HepG2 (cell line): ENCODE data around the gene COPE. TPM values are rescaled to one million over a fixed set of nuclear protein-coding genes. Genes with fewer than 3 reads are reported as not detected.

Experiments used
- ATAC-seq: fragments of 200-7000 bp; cut with Tn5 transposase; 3 replicates; pipeline ENCODE4 v1.9.1; 2020; ENCODE audit warnings: mild to moderate bottlenecking, moderate library complexity
- BruUV-seq: library from RNA; stranded (reverse); fragments of 400-500 nt; replicated peaks from 2 replicates; lab custom pipeline; 2021; lab: Mats Ljungman, UMichigan
- CTCF ChIA-PET: fragments of 300-600 bp; formaldehyde crosslinking; extraction: SDS; loops from one replicate; lab custom pipeline; 2021; ENCODE audit warnings: low total read pairs, inconsistent platforms, low intra/inter-chr PET ratio; lab: Yijun Ruan, JAX
- POLR2A ChIA-PET: fragments of 350-600 bp; sonication (Branson Sonifier 250); formaldehyde crosslinking; loops from one replicate; lab custom pipeline; 2020; ENCODE audit warnings: antibody characterized with exemption, inconsistent platforms; lab: Yijun Ruan, JAX
- DNase-seq: peaks from one replicate; pipeline ENCODE4 v3.0.0-alpha.2; 2015; ENCODE audit warnings: low spot score
- FAIRE-seq: peaks from 3 replicates; lab custom pipeline; 2011; peaks lifted over from hg19 to GRCh38; lab: Jason Lieb, UNC
- H2AFZ ChIP-seq: one replicate; pipeline ENCODE4 v1.6.1; 2011; ENCODE audit warnings: low read length, inconsistent platforms
- H3K27ac ChIP-seq: fragments of 300-600 bp; 3 replicates; pipeline ENCODE4 v1.8.0; 2011; ENCODE audit warnings: mixed run types, mild to moderate bottlenecking, mixed read lengths, low read length, inconsistent platforms; ENCODE audit not compliant: insufficient read depth; ENCODE audit errors: extremely low read length
- H3K27me3 ChIP-seq, 2 experiments: fragments of 200-600 bp in 1 of 2; 2 replicates in 1 of 2; 3 replicates in 1 of 2; pipeline versions ENCODE4 v1.6.0 to v1.8.0; 2011; ENCODE audit warnings: low read length in 2 of 2, mild to moderate bottlenecking in 2 of 2, moderate library complexity in 2 of 2, inconsistent platforms in 1 of 2; ENCODE audit not compliant: insufficient read depth in 2 of 2, control insufficient read depth in 1 of 2
- H3K36me3 ChIP-seq, 2 experiments: fragments of 200-600 bp in 1 of 2; replicated peaks in 1 of 2; 2 replicates in 1 of 2; 3 replicates in 1 of 2; pipeline versions ENCODE4 v1.5.1 to v1.8.0; 2011; ENCODE audit warnings: low read length in 2 of 2, inconsistent platforms in 1 of 2; ENCODE audit not compliant: insufficient read depth in 2 of 2, control insufficient read depth in 1 of 2
- H3K4me1 ChIP-seq: 2 replicates; pipeline ENCODE4 v1.5.1; 2012; ENCODE audit warnings: low read length, inconsistent platforms; ENCODE audit not compliant: insufficient read depth
- H3K4me2 ChIP-seq: 2 replicates; pipeline ENCODE4 v1.6.0; 2011; ENCODE audit warnings: low read depth, low read length, inconsistent platforms
- H3K4me3 ChIP-seq, 3 experiments: fragments of 200-600 bp in 1 of 3; sonication (generic), shearing (Covaris generic) in 1 of 3; replicated peaks in 1 of 3; 2 replicates each; pipeline ENCODE4 v1.5.1; 2011 to 2016; ENCODE audit warnings: low read length in 3 of 3, inconsistent platforms in 2 of 3, low read depth in 2 of 3, mild to moderate bottlenecking in 2 of 3, control low read depth in 1 of 3, mixed read lengths in 1 of 3; ENCODE audit not compliant: insufficient read depth in 1 of 3
- H3K79me2 ChIP-seq: one replicate; pipeline ENCODE4 v1.6.1; 2011; ENCODE audit warnings: low read length, inconsistent platforms; ENCODE audit not compliant: insufficient read depth
- H3K9ac ChIP-seq: 2 replicates; pipeline ENCODE4 v1.6.0; 2011; ENCODE audit warnings: mild to moderate bottlenecking, low read depth, low read length, inconsistent platforms; ENCODE audit not compliant: insufficient read depth
- H3K9me3 ChIP-seq: 2 replicates; pipeline ENCODE4 v1.5.1; 2012; ENCODE audit warnings: mild to moderate bottlenecking, low read length
- H4K20me1 ChIP-seq: 2 replicates; pipeline ENCODE4 v1.6.0; 2011; ENCODE audit warnings: inconsistent platforms, mild to moderate bottlenecking, low read length, moderate library complexity; ENCODE audit not compliant: insufficient read depth
- AGO2 ChIP-seq: fragments of 200-400 bp; formaldehyde crosslinking; optimal IDR thresholded peaks from 2 replicates; pipeline ENCODE3; 2017; ENCODE audit warnings: mild to moderate bottlenecking, low read depth, low read length, moderate library complexity
- FOXA3 ChIP-seq: IDR thresholded peaks from 2 replicates; pipeline ENCODE4 v1.6.1; 2016; ENCODE audit warnings: missing genetic modification reagents, missing compliant biosample characterization
- KLF16 ChIP-seq, 2 experiments: sonication (generic) in 1 of 2; formaldehyde crosslinking in 1 of 2; IDR thresholded peaks; 2 replicates each; pipeline versions ENCODE4 v1.6.1 to v1.8.0; 2016 to 2023; ENCODE audit warnings: missing genetic modification reagents in 2 of 2, missing compliant biosample characterization in 1 of 2
- SMAD3 ChIP-seq: sonication (generic); formaldehyde crosslinking; IDR thresholded peaks from 2 replicates; pipeline ENCODE4 v1.4.0; 2020; ENCODE audit warnings: missing genetic modification reagents
- ZBTB21 ChIP-seq: sonication (generic); formaldehyde crosslinking; IDR thresholded peaks from 2 replicates; pipeline ENCODE4 v1.4.0; 2020; ENCODE audit warnings: missing genetic modification reagents
- ZC3H4 ChIP-seq: sonication (generic); formaldehyde crosslinking; IDR thresholded peaks from 2 replicates; pipeline ENCODE4 v1.4.0; 2020; ENCODE audit warnings: missing genetic modification reagents, borderline replicate concordance
- ZFP1 ChIP-seq: IDR thresholded peaks from 2 replicates; pipeline ENCODE4 v1.6.1; 2016
- WGBS: methylation state at CpG from one replicate; pipeline ENCODE4 v1.1.6; 2017; ENCODE audit warnings: low lambda C conversion rate; 5-methylcytosine and 5-hydroxymethylcytosine counted together
- in situ Hi-C: cut with HindIII; loops from 2 replicates; pipeline ENCODE4 v1.10.0; 2017; ENCODE audit warnings: low pct_unique_long_range_greater_than_20kb; ENCODE audit not compliant: extremely low pct_ligation_motif_present
- intact Hi-C: fragments of 100-400 bp; cut with micrococcal nuclease; formaldehyde crosslinking; loops from one replicate; pipeline ENCODE4 v1.10.0; 2022; ENCODE audit not compliant: unreplicated experiment
- polyA plus RNA-seq, 8 experiments: library from polyadenylated mRNA; depleted of rRNA in 3 of 8; stranded (reverse) in 7 of 8; unstranded in 1 of 8; fragments of >200 nt; fragmentation: Illumina TruSeq in 4 of 8; extraction: Trizol in 4 of 8; gene quantifications; 2 replicates each; pipeline versions ENCODE4 v1.2.1 to v1.2.3, GENCODE V29; 2011 to 2016; ENCODE audit warnings: low read depth in 4 of 8, missing spikeins in 1 of 8, mixed read lengths in 1 of 8; ENCODE audit not compliant: insufficient read depth in 1 of 8
- total RNA-seq, 5 experiments: library from RNA; depleted of rRNA; stranded (reverse); fragments of >200 nt; fragmentation: Illumina TruSeq; extraction: Trizol; gene quantifications; 2 replicates each; pipeline ENCODE4 v1.2.3, GENCODE V29; 2016; ENCODE audit warnings: low read depth in 1 of 5
- TF ChIP-seq, protein P1 (sequence below), 2 experiments: fragments of 450-650 bp in 1 of 2; sonication (generic) in 1 of 2; formaldehyde crosslinking; IDR thresholded peaks; 2 replicates each; pipeline versions ENCODE4 v1.5.0 to v1.8.0; 2020 to 2022; ENCODE audit warnings: mild to moderate bottlenecking in 1 of 2, missing genetic modification reagents in 1 of 2
- TF ChIP-seq, protein P2 (sequence below): sonication (generic); formaldehyde crosslinking; IDR thresholded peaks from 2 replicates; pipeline ENCODE4 v1.4.0; 2020; ENCODE audit warnings: missing genetic modification reagents

Gene COPE
- total and polyA plus RNA-seq, 2 of the 13 experiments (the other 11 are each of a cell fraction or from before 2014, with no cell fraction given): 189 to 205 TPM

DNA sequence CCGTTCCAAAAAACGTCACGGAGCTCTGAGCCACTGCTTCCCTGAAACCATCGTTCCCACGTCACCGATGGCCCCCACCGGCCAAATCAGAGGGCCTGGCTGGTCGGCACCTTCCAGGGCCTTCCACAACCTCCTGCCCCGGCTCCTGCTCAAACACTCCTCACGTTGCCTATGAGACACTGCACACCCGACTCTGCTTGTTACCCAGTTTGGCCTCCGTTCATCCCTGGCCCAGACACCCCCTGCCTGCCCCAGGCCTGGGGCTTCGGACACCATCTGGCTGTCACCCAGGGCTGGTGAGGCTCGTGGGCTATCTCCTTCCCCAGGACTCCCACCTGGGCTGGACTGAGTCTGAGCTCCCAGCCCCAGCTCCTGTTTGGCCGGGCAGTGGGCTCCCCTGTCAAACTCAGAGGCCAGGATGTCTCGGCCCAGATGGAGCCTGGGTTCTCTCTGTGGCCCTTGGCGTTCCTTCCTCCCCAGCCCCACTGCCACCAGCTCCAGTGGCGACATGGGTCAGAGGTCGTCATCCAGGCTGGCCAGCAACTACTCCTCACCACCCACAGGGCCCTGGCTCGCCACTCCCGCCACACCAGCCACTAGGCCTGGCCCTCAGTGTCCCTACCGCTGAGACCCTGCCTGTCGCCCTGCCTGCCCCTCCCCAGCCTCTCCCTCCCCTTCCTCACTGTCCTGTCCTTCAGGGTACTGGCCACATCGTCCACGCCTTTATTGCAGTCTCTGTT lies 41.0 kb downstream of the COPE start:
- WGBS: 93% methylated on average over 20 of the region's 25 CpGs
- ATAC-seq: no peak; the same call in 2 of the 3 replicates
- Histone ChIP-seq H3K4me2 (no peak overlapping the region), H3K9ac (no peak overlapping the region), H2AFZ (no peak overlapping the region), H3K4me1 (peaks cover 12% of the 10 kb centered on the region)
- BruUV-seq: no TSS peak
- DNase-seq: no peak
- TF ChIP-seq, protein P1, sequence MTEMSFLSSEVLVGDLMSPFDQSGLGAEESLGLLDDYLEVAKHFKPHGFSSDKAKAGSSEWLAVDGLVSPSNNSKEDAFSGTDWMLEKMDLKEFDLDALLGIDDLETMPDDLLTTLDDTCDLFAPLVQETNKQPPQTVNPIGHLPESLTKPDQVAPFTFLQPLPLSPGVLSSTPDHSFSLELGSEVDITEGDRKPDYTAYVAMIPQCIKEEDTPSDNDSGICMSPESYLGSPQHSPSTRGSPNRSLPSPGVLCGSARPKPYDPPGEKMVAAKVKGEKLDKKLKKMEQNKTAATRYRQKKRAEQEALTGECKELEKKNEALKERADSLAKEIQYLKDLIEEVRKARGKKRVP (CRISPR knock-in tag; IDR thresholded peaks at IDR 0.05): no peak
- peak; percentile 27 for TF ChIP-seq AGO2
- TF ChIP-seq, all 625 proteins: peak for 1
- no peak for FAIRE-seq
- Histone ChIP-seq H3K4me3 (no peak overlapping the region), H3K79me2 (no peaks in the 10 kb centered on the region), H4K20me1 (no peaks in the 10 kb centered on the region), H3K27ac (no peak overlapping the region), H3K9me3 (no peaks in the 10 kb centered on the region), H3K36me3 (peaks cover 2 to 5% of the 10 kb centered on the region in 2 experiments; a peak in 2 of 5 replicates), H3K27me3 (no peaks in the 10 kb centered on the region)
- in situ Hi-C loops: no loop called here
- CTCF ChIA-PET: no interaction called here
- intact Hi-C loops: no loop called here
- POLR2A ChIA-PET: no interaction called here

DNA sequence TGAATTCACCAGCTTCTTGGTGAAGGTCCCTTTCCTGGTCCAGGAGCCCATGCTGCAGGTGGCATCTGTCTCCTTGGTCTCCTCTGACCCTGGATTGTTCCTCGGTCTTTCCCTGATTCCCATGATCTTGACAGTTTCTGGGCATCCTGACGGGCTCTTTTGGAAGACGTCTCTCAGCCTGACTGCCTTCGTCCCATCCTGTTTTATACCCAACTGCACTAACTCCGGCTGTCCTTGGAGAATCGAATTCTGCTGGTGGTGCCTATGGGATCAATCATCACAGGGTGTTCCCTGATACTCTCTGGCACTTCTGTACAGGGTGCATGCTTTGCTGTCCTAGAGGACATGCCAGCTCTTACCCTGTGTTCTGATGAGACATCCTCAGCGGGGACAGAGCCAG lies 42.3 kb downstream of the COPE start:
- no peaks in the 10 kb centered on the region for H4K20me1 ChIP-seq
- FAIRE-seq (no peak), ATAC-seq (no peak), DNase-seq (no peak)
- no peaks in the 10 kb centered on the region for H3K79me2 ChIP-seq
- intact Hi-C loops: no loop called here
- TF ChIP-seq ZFP1 (CRISPR knock-in tag) (peak; percentile 96), KLF16 (CRISPR knock-in tag; IDR thresholded peaks at IDR 0.05) (no peak), FOXA3 (CRISPR knock-in tag) (no peak), ZBTB21 (CRISPR knock-in tag) (no peak), SMAD3 (no peak), ZC3H4 (CRISPR knock-in tag) (no peak)
- TF ChIP-seq, protein P2, sequence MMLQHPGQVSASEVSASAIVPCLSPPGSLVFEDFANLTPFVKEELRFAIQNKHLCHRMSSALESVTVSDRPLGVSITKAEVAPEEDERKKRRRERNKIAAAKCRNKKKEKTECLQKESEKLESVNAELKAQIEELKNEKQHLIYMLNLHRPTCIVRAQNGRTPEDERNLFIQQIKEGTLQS (CRISPR knock-in tag): no peak
- WGBS: over 99% methylated on average over 7 of the region's 7 CpGs
- in situ Hi-C loops: no loop called here
- ChIA-PET POLR2A (no interaction called here), CTCF (no interaction called here)
- H3K9me3 ChIP-seq: no peaks in the 10 kb centered on the region
- peaks cover 2 to 5% of the 10 kb centered on the region in 2 experiments; a peak in 2 of 5 replicates for H3K36me3 ChIP-seq
- H3K27ac ChIP-seq: no peak overlapping the region
- H3K9ac ChIP-seq: no peak overlapping the region
- peaks cover 18% of the 10 kb centered on the region for H3K4me1 ChIP-seq
- no peak overlapping the region for H2AFZ ChIP-seq
- no peak overlapping the region for H3K4me3 ChIP-seq
- H3K27me3 ChIP-seq: no peaks in the 10 kb centered on the region
- no TSS peak for BruUV-seq
- H3K4me2 ChIP-seq: no peak overlapping the region
